Head of caudate nucleus (tissue), 42 donors: ENCODE measurements around the gene NENF.
"Not testable (repeated sequence)": the region's sequence is repeated elsewhere in the genome, so short reads cannot be mapped to it uniquely, and the experiment has no call there.

Experiments used
- DNase-seq, 42 donors: peaks; one replicate each; pipeline versions ENCODE4 v3.0.0 to v3.0.0-alpha.2; 2020 to 2021; ENCODE audit warnings: mixed read lengths in 7 of 42
- intact Hi-C: fragments of 100-400 bp; cut with DNase I; formaldehyde crosslinking; loops from one replicate; pipeline ENCODE4 v1.15.0; 2022

The NENF gene

GRCh38 chr1:212473729-212474128 is 41.0 kb downstream of the NENF start:
- no peak for DNase-seq
- intact Hi-C loops: loop anchor here (5.0 to 10.0 kb wide), 2 partner anchors 134 to 311 kb away; partner anchors contain the start of gene ATF3

GRCh38 chr1:212475151-212475550 is 42.4 kb downstream of the NENF start:
- DNase-seq: peak in 3 of 42 donors; percentile 50 to 64 (median 52)

DNA sequence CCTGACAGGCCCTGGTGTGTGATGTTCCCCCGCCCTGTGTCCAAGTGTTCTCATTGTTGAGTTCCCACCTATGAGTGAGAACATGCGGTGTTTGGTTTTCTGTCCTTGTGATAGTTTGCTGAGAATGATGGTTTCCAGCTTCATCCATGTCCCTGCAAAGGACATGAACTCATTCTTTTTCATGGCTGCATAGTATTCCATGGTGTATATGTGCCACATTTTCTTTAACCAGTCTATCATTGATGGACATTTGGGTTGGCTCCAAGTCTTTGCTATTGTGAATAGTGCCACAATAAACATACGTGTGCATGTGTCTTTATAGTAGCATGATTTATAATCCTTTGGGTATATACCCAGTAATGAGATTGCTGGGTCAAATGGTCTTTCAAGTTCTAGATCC is 43.1 kb downstream of the NENF start:
- DNase-seq: not testable (repeated sequence)
- intact Hi-C loops: loop anchor here (5.0 to 10.0 kb wide), 2 partner anchors 76 to 309 kb away; no protein-coding TSS in a partner anchor

More at GRCh38 chr1:212475151-212475550, 42.4 kb downstream of the NENF start:
- intact Hi-C loops: loop anchor here (5.0 to 10.0 kb wide), 2 partner anchors 77 to 310 kb away; no protein-coding TSS in a partner anchor

DNA sequence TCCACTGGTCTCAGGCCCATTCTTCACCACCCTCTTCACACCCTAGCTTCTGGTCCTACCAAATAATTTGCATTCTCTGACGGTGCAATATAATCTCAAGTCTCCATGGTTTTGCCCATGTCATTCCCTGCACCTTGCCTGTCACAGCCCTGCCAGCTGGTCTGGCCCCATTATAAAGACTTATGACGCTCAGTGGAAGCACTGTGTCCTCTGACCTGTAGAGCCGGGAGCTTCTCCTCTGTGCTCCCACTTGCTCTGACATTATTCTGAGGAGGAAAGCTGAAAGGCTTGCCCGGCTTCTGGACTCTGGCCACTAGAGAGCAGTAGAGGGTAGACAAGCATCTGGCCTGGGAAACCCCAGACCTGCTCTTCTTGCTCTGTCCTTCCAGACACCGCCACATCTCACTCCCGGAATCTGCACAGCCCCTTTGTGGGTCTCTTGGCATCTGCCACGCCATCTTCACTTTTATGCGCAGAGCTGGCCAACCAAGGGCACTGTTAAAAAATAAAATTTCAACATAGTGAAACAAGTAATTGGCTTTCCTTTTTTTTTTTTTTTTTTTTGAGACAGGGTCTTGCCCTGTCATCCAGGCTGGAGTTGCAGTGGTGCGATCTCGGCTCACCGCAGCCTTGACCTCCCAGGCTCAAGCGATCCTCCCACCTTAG is 44.4 kb downstream of the NENF start:
- intact Hi-C loops: loop anchor here (5.0 to 10.0 kb wide), 2 partner anchors 75 to 308 kb away; no protein-coding TSS in a partner anchor
- peak; percentile 71 to 95 (median 90) for DNase-seq

DNA sequence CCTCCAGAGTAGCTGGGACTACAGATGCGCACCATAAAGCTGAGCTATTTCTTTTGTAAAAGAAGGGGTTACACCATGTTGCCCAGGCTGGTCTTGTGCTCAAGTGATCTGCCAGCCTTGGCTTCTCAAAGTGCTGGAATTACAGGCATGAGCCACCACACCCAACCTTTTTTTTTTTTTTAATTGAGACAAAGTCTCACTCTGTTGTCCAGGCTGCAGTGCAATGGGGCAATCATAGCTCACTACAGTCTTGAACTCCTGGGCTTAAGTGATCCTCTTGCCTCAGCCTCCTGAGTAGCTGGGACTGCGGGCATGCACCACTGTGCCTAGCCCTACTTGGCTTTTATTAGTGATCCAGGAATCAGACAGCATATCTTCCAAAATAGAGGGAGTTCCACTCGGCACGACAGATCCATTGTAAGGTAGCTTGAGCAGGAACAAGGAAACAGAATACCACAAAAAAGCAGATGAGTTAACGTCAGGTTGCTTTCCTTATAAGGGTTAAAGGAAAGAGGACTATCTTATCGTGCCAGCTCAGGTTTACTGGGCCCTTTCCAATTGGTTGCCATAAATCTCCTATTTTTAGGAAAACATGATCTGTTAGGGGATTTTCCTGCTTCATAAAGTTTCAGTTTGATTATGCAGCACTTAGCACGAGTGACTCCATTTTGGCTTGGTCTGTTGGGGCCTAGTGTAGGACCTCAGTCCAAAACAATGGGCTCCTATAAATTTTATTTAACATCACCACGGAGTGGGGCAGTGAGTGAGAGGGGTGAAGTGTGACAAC is 45.2 kb downstream of the NENF start:
- no peak for DNase-seq
- intact Hi-C loops: loop anchor here (5.0 to 10.0 kb wide), 2 partner anchors 74 to 307 kb away; no protein-coding TSS in a partner anchor

DNA sequence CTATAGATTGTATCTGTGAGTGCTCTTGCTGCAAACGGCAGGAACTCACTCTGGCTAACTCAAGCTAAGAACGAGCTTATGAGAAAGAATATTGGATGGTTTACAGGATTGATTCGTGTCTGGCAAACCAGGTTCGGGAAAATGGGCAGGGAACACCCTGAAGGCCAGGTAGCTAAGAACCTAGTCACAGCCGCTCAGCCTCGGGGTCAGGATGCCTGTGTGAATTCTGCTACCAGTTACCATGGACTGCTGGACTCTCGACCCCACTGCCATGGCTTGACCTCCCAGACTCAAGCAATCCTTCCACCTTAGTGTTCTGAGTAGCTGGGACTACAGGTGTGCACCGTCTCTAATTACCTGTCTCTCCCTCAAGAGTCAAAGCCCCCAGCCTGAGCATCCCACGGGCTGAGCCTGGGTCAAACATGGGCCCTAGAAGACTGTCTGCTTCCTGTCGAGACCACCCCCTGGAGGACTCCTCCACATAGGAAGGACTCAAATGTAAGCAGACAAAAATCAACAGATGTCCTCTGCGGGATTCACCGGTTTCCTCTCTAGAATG is 45.8 kb downstream of the NENF start:
- intact Hi-C loops: loop anchor here (5.0 to 10.0 kb wide), 2 partner anchors 74 to 306 kb away; no protein-coding TSS in a partner anchor
- DNase-seq: no peak

GRCh38 chr1:212479188-212479587 is 46.5 kb downstream of the NENF start:
- DNase-seq: no peak
- intact Hi-C loops: loop anchor here (5.0 to 10.0 kb wide), 2 partner anchors 73 to 306 kb away; no protein-coding TSS in a partner anchor

DNA sequence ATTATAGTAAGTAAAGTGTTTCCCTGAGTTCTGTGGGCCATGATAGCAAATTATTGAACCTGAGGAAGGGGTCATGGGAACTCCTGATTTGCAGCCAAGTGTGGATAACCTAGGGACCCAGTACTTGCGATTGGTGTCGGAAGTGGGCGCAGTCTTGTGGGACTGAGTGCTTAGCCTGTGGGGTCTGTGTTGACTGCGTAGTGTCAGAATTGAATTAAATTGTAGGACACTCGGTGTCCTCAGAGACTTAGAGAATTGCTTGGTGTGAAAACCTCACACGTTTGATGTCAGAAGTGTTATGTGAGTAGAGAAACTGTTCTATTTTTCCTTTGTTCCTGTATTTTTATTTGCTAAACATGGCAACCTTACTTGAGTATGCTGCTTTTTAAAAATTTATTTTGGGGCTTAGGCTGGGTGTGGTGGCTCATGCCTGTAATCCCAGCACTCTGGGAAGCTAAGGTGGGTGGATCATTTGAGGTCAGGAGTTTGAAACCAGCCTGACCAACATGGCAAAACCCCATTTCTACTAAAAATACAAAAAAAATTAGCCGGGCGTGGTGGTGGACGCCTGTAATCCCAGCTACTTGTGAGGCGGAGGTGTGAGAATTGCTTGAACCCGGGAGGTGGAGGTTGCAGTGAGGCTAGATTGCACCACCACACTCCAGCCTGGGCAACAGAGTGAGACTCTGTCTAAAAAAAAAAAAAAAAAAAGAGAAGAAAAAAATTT is 48.2 kb downstream of the NENF start:
- intact Hi-C loops, DNase-seq: not testable (repeated sequence)

GRCh38 chr1:212481438-212481767 is 48.7 kb downstream of the NENF start:
- intact Hi-C loops: no loop called here
- DNase-seq: no peak

GRCh38 chr1:212482006-212482636 is 49.4 kb downstream of the NENF start:
- intact Hi-C loops: no loop called here
- DNase-seq: no peak

- no peak for DNase-seq
- intact Hi-C loops: no loop called here
These were observed 50.1 kb downstream of the NENF start for GRCh38 chr1:212482637-212483441.

- DNase-seq: no peak
- intact Hi-C loops: no loop called here
These were observed 52.2 kb downstream of the NENF start for GRCh38 chr1:212484701-212485570.

DNA sequence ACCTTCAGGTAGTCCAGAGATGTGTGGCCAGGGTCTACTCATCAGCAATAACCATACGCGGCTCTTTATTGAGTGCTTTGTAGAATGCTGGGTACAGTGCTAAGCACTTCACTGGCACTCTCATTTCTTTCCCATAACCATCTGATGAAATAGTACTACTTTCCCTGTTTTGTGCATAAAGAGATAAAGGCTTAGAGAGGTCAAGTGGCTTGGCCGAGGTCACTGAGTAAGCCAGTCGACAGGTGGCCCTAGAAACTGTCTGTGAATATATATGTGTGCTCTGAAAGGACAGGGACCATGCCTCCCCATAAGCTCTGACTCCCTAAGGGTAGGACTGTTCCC is 52.8 kb downstream of the NENF start:
- no peak for DNase-seq
- intact Hi-C loops: no loop called here

- peak in 4 of 42 donors; percentile 34 to 52 (median 43) for DNase-seq
- intact Hi-C loops: no loop called here
These were observed 53.3 kb downstream of the NENF start for GRCh38 chr1:212485913-212486618.

- no peak for DNase-seq
- intact Hi-C loops: no loop called here
These were observed 53.9 kb downstream of the NENF start for GRCh38 chr1:212486619-212486975.

DNA sequence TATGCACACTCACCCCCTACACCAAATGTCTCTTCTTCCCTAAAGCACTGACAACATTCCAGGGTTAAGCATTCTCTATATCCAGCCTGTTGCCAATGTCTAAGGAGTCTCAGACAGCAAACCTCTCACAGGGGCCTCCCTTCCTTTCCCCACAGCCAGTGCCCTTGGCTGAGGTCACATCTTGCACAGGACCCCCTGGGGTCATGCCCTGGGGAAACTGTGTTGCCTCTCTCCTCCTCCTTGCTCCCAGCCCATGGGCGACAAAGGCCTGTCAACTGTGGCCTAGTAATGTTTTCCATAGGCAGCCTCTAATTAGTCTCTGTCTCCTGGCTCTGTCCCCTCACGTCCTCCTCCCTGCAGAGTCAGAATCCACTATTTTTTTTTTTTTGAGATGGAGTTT is 54.6 kb downstream of the NENF start:
- intact Hi-C loops: no loop called here
- DNase-seq: no peak
